HG02943 (cell line): Measurements from ENCODE around the gene CALN1.
"Not testable (repeated sequence)": the region's sequence is repeated elsewhere in the genome, so short reads cannot be mapped to it uniquely, and the experiment has no call there.

Experiments
- ATAC-seq: cut with Tn5 transposase; IDR thresholded peaks from one replicate; pipeline ENCODE4 v1.9.1; 2021; ENCODE audit warnings: mild to moderate bottlenecking, low read depth, moderate library complexity; ENCODE audit not compliant: unreplicated experiment

CALN1 gene

DNA sequence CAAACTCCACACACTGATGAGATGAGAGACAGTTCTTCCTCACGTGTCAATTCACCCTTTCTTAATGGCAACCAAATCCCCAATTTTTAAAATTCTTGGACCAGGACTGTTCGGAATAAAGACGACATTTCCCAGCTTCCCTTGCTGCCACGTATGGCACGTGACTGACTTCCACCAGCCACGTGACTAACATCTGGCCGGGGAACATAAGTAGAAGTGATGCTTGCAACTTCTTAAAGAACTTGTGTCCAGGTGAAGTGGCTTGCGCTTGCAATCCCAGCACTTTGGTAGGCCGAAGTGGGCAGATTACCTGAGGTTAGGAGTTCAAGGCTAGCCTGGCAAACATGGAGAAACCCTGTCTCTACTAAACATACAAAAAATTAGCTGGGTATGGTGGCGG, 405.1 kb downstream of the CALN1 start:
- no peak for ATAC-seq

DNA sequence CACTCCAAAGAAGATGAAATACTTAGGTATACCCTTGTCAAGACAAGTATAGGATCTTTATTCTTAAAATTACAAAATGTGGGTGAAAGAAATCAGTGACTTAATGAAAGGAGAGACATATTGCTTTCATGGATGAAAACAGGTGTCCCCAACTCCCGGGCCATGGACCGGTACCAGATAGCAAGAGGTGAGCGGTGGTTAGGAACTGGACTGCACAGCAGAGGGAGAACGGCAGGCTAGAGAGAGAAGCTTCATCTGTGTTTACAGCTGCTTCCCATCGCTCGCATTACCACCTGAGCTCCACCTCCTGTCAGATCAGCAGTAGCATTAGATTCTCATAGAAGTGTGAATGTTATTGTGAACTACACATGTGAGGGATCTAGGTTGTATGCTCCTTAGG, 408.9 kb downstream of the CALN1 start:
- ATAC-seq: no peak

DNA sequence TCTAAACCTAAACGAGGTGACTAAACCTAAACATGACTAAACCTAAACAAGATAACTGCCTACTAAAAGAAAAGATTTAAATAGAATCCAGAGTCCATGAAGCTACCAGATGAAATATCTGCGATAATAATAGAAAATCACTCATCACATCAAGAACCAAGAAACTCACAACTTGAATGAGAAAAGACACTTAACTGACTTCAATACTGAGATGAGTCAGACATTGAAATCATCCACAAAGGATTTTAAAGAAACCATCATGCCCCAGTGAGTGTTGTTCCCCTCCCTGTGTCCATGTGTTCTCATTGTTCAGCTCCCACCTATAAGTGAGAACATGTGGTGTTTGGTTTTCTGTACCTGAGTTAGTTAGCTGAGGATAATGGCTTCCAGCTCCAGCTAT, 416.0 kb downstream of the CALN1 start:
- no peak for ATAC-seq

DNA sequence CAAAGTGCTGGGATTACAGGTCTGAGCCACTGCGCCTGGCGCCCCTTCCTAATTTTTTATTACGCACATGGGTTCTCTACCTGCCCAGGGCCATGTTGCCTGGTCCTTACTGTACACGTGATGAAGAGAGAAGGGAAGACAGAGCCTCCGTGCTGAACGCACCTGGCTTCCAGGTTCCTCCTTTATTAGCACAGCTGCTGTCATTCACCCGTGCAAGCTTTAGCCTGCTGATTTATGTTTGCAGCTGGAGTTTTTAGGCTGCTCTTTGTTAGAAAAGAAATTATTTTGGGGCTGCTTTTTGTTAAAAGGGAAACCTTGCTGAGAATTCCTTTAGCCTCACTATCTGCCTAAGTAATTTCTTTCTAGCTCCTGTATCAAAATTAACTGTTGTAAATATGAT, 417.0 kb downstream of the CALN1 start:
- ATAC-seq: no peak

DNA sequence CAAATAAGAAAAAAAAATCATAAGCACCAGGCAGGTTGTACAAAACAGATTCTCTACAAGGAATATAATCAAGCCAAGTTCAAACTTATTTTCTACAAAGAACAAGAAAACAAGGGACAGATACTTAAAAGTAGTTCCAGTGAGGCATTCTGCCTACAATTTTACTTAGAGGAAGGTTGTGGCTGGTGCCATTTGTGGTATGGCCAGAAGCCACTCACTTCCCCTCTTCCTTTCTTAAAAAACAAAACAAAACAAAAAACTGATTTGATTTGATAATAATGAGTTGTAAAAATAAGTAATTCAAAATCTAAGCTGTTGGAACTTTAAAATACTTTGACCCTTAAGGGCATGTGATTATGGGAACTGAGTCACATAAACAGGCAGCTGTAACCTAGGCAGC, 420.6 kb downstream of the CALN1 start:
- ATAC-seq: no peak

DNA sequence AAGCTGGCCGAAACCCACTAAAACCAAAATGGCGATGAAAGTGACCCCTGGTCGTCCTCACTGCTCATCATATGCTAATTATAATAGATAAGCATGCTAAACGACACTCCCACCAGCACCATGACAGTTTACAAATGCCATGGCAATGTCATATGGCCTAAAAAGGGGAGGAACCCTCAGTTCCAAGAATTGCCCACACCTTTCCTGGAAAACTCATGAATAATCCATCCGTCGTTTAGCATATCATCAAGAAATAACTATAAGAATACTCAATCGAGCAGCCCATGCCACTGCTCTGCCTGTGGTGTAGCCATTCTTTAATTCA, 422.0 kb downstream of the CALN1 start:
- no peak for ATAC-seq

DNA sequence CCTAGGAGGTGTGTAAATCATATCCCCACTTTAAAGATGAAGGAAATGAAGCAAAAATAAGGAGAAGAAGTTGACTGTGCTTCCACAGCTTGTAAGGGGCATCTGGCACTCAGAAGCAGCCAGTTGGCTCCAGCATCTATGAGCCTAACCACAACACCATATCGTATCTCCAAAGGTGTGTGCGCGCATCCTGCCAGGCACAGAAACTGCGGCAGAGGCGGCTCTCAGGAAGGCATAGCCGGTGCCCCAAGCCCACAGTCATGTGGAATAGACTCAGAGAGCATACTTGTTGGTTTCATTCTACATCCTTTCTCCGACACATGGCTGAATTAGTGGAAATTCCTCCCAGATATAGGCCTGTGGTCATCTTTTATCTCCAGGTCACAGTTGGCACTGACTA, 423.9 kb downstream of the CALN1 start:
- no peak for ATAC-seq

DNA sequence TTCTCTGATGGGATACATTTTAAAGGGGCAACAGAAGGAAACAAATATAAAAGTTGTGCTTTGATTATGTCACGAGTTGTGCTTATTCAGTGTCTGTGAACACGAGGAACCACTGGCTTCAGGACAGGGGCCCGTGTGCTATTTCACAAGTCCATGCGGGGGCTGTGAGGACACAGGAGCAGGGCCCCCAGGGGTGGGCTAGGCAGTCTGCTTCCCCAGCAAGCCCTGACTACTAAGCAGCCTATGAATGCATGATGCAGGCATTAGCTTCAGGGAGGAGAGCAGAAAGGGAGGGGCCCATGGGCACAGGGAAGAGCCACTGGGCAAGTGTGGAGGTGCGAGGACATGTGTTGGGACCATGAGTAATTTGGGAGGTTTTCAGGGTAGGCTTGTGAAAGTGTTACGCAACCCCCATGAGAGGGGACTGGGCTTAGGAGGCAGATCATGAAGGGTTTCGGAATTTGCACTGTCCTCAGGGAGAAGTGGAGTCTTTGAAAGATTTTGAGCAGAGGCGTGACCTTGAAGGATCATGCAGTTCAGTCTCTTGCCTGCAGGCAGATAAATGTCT, 424.9 kb downstream of the CALN1 start:
- no peak for ATAC-seq

DNA sequence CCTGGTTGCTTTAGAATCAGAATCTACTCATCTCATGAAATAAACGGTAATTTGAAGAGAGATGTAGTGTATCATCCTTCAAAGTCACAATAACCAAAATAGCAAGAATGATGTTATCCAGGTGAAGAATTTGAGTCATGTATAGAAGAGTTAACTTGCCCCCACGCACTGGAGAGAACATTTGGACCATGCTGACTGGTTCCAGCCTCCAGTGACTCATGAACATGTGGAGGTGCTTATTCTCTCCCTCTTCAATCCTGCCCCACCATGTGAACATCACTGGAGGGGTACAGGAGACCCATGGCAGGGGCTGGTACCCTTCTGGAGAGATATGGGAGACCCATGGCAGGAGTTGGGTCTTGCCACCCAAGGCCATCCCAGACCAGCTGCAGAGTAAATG, 427.8 kb downstream of the CALN1 start:
- no peak for ATAC-seq

DNA sequence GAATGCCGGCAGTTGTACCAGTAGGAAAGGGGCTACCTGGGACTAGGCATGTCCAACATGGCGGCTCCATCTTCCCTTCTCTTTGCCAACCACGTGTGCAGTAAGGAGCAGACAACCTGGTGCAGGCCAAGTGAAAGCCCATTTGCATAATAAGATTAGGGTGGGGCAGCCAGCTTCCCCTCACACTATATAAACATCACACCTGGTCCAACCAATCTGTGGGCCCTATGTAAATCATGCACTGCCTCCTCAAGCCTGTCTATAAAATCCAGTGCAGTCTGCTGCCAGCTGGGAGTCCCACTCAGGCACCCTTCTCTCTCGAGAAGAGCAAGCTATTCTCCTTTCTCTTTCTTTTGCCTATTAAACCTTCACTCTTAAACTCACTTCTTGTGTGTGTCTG, 429.3 kb downstream of the CALN1 start:
- ATAC-seq: no peak

DNA sequence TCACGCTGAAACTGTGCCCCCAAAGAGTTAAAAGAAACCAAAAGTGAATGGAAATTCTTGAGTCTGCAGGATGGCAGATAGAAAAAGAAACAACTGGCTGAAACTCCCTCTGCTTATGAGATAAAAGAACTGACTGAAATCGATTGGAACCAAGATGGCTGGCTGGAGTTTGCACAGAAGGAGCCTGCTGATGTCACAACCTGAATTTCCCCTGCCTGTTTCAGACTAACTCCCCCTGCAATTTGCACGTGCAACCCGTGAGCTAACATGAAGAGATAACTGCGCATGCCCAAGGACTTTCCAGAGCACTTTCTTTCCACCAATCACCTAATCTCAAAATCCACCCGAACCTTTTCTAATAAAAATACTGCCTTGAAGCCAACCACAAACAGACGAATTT, 435.5 kb downstream of the CALN1 start:
- ATAC-seq: no peak

DNA sequence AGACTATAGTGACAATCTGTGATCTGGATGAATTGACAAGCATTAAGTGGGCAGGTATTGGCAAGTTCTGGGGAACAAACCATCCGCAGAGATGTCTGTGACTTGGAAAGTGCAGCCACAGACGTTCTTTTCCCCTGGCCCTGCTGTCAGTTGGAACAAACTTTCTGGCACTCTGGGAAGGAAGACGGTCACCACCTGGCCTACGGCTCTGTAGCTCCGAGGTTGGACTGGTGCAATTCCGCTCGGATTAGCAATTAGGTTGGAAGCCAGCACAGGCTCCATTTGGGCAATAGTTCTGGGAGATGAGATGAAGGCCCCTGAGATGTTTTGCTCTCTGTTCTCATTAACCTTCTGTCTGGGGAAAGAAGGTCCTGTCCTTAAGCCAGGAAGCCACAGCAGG, 437.5 kb downstream of the CALN1 start:
- no peak for ATAC-seq

DNA sequence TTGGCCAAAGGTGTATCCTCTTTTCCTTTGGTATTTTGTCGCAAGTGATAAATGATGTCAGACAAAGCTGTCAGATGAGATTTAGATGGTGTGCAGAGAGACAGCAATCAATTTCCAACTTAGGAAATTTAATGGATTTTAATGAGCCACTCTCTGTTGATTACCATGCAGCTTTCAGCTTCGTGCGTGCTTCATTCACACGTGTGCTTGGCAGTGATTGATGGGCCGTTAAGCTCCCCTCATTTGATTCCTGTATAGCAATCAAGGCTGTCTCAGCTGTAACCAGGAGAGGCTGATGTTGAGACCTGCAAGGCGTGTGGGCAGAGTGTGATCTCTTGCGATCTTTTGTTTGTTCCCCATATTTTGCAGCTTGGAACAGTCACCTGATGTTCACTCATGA, 439.6 kb downstream of the CALN1 start:
- ATAC-seq: no peak

DNA sequence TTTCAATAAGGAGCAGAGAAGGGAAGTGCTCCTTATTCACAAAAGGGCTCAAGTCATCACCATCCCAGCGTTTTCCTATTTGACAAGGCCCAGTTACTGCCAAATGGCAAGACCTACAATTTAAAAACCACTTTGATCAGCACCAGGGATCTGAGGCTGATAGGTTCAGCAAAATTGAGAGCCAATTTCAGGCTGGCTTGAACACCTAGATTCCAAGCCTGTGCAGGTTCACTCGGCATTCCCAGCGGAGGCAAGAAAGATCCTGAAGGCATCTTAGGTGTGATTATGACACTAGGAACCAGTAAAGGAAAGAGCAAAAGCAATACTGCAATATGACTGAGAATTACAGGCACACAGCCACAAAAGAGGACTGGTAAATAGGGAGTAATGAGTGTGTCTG, 441.4 kb downstream of the CALN1 start:
- ATAC-seq: no peak

DNA sequence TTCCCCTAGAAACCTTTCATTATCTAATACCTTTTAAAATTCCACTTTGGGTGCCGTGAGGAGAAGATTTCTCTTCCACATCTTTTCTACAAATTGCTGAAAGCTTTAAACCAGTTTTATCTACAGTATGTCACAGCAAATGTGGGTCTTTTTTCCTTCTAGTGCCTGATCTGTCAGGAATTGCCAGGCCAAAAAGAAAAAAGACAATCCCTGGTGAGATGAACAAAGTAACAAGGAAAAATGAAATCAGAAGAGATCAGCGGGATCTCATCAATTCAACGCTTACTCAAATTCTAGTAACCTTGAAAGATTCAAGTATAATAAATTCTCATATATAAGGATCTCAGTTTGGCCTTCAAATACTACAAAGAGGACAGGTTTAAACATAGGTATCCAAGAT, 449.5 kb downstream of the CALN1 start:
- ATAC-seq: no peak

DNA sequence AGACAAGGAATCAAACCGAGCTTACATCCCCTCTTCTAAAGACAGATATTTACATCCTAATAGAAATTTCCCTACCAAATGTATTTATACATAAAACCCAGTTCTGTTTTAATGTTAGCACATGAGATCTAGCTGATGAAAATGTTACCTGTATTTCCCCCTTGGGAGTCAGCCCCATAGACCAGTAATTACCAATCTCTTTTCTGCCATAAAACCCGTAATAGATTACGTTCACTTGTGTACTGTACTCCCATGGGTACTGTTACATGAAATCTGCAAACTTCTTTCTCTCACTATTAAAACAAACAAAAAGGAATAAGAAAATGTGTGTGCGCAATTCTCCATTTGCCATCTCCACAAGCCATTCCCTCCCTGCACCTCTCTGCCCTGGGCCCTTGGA, 450.9 kb downstream of the CALN1 start:
- ATAC-seq: no peak

DNA sequence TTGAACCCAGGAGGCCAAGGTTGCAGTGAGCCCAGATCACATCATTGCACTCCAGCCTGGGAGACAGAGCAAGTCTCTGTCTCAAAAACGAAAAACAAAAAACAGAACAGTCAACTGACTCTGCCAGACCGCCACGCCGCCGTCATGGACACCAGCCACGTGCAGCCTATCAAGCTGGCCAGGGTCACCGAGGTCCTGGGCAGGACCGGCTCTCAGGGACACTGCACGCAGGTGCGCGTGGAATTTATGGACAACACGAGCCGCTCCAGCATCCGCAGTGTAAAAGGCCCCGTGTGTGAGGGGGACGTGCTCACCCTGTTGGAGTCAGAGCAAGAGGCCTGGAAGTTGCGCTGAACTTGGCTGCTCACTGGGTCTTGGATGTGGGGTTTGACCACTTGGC, 470.0 kb downstream of the CALN1 start:
- ATAC-seq: no peak

DNA sequence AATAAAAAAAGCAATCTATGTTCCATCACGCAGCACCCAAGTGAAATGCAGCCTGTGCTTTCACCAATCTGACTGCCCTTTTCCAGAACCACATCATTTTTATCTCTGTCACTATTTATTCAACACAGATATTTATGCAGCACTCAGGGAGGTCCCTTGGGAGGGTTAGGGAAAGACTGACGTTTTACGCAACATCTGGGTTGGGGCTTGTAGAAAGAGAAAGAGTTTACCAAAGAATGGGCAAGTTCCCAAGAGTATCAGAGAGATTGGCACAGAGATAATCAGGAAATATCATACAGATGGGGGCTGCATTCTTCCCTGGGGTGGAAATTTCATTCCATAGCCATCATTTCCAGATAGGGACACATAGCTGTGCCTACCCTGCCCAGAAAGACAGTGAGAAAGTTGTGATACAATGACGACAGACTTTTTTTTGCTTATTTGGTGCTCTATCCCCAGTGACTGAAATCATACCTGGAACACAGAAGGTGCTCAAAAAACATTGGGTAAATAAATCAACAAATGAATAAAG, 474.2 kb downstream of the CALN1 start:
- ATAC-seq: no peak

DNA sequence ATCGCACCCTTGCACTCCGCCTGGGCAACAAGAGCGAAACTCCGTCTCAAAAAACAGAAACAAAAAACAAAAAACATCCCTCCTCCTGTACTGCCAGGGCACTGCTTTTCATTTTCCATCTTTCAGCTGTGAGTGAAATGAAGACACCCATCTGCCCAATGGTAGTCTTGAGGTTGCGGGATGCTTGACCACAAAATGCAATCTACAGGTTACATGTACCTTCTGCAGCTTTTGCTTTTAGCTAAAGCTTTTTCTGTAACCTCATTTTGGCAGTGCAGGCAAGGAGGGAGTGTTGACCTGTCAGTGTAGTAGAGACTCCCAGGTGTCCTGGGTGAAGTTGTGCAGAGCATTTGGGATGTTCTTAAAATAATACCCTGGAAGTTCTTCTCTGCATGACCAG, 476.5 kb downstream of the CALN1 start:
- ATAC-seq: no peak

DNA sequence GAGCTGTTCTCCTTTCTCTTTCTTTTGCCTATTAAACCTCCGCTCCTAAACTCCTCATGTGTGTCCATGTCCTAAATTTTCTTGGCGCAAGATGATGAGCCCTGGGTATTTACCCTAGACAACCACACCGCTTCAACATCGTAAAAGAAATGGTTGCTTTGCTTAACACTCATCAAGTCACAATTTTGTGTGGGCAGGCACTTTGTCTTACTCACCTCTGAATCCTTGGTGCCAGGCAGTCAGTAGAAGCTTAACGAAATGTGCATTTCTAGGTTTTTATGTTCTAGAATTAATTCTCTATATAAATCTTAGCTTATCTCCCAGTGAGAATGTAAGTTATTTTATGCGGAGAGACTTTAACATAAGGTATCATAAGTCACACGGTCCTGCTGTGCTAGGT, 478.7 kb downstream of the CALN1 start:
- ATAC-seq: no peak

DNA sequence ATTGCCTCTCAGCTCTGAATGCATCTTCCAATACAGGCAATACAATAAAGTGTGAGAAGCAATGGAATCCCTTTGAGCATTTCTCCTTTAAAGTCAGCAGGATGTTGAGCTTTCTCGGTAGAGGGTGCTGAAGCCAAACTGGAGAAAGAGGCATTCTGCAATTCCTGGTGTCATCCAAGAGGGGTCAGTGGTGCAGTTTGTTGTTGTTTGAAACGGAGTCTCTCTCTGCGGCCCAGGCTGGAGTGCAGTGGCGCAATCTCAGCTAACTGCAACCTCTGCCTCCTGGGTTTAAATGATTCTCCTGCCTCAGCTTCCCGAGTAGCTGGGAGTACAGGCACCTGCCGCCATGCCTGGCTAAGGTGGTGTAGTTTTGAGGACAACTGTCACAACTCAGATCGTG, 486.5 kb downstream of the CALN1 start:
- ATAC-seq: no peak

DNA sequence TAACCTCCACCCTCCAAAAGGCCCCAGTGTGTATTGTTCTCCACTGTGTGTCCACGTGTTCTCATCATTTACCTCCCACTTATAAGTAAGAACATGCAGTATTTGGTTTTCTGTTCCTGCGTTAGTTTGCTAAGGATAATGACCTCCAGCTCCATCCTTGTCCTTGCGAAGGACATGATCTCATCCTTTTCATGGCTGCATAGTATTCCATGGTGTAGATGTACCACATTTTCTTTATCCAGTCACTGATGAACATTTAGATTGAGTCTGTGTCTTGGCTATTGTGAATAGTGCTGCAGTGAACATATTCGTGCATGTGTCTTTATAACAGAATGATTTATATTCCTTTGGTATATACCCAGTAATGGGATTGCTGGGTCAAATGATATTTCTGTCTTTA, 497.9 kb downstream of the CALN1 start:
- ATAC-seq: not testable (repeated sequence)

DNA sequence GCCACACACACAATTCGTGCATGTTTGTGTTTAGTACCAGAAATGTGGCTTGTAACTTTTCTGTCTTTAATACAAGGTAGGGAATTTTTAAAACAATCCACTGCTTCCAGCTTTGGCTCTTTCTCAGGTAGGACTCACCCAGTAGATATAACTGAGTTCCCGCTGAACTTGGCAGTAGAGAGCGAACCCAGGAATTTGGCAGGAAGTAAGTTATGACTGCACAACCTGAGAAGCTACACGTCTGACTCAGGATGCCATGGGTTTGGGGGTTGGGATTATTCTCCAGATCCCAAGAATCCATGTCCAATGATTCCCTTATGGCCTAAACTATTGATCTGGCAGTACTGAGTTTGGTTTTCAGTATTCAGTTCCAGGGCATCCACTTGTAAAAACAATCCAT, 499.7 kb downstream of the CALN1 start:
- ATAC-seq: no peak
